Stimulated activated CD4-positive, alpha-beta T cell treated with anti-CD3 and anti-CD28 coated beads, Interleukin-1b, Interleukin-23, amount 100 ng/mL, for 1 hour (primary cell): ENCODE data around the gene ZNF835.
"Not testable (repeated sequence)": the region's sequence is repeated elsewhere in the genome, so short reads cannot be mapped to it uniquely, and the experiment has no call there.

ENCODE experiments used
- DNase-seq, 2 donors: peaks; one replicate each; pipeline ENCODE4 v3.0.0-alpha.2; 2020; ENCODE audit warnings: low read depth in 2 of 2

Gene ZNF835

DNA sequence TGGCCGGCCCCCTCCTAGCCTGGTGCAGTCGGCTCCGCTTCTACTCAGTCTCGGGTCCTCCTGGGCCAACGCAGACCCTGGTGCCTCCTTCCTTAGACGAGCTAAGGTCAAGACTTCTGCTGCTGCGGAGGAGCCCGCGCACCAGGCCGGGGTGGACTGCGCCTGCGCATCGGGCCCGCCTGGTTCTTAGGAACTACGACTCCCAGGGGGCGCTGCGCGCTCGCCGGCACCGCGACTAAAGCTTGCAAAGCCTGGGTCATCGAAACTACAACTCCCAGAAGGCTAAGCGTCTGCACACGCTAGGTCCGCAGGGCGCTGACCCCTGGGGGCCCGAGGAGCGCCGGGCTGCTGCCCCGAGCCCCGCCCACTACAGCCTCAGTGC, at the start of gene ZNF835:
TSS of gene ZNF835 (minus strand) at position 145 of the 382 bp plus-strand sequence. CDS start 6,559 bp downstream, outside the sequence.
- peak; percentile 39 to 74 for DNase-seq

GRCh38 chr19:56720281-56720680, 48.7 kb upstream of the ZNF835 start:
- DNase-seq: no peak

DNA sequence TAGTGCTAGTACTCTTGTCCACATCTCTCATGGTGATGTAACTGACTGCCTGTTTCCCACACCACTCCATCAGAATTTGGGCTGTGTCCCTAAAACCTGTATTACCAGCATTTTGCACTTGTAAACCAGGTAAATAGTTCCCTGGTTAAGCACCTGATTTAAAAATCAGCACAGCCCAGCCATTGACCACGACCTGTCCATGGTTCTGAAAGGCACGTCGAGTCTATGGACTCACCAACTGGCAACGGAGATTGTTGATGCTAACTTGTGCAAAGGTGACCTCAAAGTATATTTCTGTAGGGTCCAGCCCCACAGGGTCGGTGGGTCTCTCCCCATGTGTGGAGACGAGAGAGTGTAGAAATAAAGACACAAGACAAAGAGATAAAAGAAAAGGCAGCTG, 46.7 kb upstream of the ZNF835 start:
- DNase-seq: no peak

- no peak for DNase-seq
Measured at GRCh38 chr19:56712611-56713276, 41.2 kb upstream of the ZNF835 start.

DNA sequence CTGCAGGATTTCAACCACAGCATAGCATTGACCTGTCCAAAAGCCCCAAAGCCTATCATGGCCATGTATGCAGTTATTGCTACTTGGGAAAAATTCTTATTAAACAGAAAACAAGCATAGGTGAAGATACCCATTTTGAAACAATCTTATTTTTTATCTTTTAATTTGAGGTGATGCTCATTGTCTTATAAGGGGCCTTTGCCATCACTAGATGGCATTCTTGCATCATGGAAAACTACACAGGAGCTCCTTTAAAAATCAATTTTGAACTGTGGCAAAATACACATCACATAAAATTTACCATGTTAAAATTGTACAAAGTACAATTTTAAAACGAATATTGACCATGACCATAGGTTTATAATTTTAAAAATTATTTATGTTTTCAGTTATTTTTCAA, 38.9 kb upstream of the ZNF835 start:
- DNase-seq: no peak

DNA sequence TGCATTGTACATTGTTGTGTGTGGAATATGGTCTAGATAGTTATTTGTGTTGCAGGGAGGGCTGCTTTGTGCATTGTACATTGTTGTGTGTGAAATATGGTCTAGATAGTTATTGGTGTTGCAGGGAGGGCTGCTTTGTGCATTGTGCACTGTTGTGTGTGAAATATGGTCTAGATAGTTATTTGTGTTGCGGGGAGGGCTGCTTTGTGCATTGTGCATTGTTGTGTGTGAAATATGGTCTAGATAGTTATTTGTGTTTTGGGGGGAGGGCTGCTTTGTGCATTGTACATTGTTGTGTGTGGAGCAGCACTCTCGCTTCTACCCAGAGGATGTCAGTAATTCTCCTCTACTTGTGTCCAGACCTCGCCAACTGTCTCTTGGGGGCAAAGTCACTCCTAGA, 36.3 kb upstream of the ZNF835 start:
- no peak for DNase-seq

DNA sequence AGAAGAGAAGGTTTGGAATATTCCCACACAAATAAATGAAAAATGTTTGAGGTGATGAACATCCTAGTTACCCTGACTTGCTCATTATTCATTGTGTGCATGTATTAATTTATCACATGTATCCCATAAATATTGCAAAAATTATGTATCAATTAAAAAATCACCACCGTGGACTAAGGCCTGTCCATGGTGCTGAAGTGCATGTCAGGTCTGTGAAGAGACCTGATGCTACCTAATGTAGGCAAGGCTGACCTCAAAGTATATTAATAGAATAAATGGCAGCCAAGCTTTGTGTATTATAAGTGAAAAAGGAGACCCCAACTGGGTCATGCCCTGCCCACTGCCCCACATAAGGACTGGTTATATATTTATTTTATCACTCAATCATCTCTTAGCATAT, 34.4 kb upstream of the ZNF835 start:
- no peak for DNase-seq

GRCh38 chr19:56701895-56702294, 30.3 kb upstream of the ZNF835 start:
- no peak for DNase-seq

DNA sequence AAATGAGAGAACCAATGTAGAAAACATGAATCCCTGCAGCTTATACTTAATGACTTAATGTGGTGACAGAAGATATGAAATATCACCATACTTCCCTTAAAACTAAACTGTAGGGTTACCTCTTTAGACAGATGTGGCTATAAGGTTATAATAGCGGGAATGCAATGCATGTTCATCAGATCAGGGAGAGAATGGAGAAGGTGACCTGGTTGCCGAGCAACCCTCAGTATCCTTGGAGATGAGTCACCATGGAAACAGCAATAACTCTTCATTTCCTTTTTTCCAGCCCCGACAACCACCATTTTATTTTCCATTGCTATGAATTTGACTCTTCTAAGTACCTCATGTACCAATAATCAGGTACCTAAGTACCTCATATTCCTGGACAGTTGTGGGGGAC, 28.0 kb upstream of the ZNF835 start:
- DNase-seq: no peak

DNA sequence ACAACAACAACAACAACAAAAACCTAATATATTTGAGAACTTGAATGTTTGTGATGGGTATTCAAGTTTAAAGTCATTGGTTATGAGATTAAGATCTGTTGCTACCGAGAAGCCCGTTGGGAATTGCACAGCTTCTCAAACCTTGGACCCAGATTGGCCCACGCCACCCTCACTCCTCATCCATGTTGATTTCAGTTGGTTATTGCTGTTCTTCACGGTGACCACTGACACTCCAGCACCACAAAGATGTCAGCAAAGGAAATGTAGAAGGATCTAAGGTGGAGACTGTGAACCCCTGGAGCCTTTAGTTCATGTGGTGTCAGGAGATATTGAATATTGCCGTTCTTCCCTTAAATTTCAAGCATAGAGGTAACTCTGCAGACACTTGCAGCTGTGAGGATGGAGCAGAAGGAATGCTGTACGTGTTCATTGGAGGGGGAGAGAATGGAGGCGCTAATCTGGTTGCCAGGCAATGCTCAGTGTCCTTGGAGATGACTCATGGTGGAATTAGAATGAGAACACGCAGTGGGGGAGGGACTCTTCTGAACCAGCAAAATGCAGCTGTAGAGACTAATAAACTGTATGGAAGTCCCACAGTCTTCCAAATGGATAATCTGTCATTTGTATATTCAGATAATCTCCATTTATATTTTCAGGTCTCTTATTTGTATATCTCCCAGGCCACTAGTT, 20.8 kb upstream of the ZNF835 start:
- no peak for DNase-seq

DNA sequence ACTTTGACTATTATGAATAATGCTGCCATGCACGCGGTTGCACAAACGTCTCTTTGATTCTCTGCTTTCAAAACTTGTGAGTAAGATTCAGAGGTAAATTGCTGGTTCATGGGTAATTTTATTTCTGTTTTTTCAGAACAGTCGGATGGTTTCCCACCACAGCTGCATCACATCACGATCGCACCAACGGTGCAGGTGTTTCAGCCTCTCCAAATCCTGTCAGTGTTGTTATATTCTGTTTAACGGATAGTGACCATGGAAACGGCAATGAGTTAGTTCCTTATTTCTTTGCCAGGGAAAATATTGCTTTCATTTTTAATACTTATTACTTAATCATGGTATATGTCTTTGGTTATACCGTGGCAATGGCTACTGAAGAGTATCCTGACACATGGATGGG, 19.1 kb upstream of the ZNF835 start:
- no peak for DNase-seq

- DNase-seq: no peak
Measured at GRCh38 chr19:56689198-56689597, 17.6 kb upstream of the ZNF835 start.

- DNase-seq: no peak
Measured at GRCh38 chr19:56687031-56687430, 15.5 kb upstream of the ZNF835 start.

DNA sequence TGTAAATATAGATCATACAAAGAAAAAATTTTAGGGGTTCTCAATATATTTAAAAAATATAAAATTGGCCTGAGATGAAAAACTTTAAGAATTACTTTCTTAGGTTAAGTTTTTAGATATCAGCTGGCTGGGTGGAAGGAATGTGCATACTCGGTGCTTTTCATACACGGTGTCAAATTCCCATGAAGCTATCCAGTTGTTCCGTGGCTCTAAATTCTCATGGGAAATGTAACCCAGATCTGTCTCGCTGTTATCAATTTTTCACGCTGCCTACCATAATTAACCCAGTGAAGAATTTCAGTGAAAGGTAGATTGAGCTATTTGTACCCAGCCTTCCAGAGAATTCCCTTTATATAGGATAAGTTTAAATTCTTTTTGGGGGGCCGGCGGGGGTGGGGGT, 11.6 kb upstream of the ZNF835 start:
- DNase-seq: no peak

DNA sequence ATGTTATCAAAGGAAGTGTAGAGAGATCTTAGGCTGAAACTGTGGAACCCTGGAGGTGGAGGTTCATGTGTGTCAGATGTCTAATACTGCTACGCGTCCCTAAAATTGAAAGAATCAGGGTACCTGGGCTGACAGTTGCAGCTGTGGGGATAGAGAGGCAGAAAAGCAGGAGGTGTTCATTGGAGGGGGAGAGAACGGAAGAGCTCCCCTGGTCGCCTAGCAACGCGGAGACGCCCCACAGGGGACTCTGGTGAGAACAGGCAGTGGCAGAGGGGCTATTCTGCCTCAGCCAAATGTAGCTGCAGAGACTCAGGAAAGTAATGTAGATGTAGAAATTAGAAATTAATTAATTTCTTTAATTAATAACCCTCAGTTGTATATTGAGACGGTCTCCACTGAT, 10.1 kb upstream of the ZNF835 start:
- DNase-seq: no peak

- no peak for DNase-seq
Measured at GRCh38 chr19:56678205-56678604, 6.6 kb upstream of the ZNF835 start.

GRCh38 chr19:56672610-56673009, 1.1 kb upstream of the ZNF835 start:
- not testable (repeated sequence) for DNase-seq

- DNase-seq: no peak
Measured at GRCh38 chr19:56670961-56671612, 470 bp downstream of the ZNF835 start.

GRCh38 chr19:56670401-56670960, 1.1 kb downstream of the ZNF835 start:
- no peak for DNase-seq

DNA sequence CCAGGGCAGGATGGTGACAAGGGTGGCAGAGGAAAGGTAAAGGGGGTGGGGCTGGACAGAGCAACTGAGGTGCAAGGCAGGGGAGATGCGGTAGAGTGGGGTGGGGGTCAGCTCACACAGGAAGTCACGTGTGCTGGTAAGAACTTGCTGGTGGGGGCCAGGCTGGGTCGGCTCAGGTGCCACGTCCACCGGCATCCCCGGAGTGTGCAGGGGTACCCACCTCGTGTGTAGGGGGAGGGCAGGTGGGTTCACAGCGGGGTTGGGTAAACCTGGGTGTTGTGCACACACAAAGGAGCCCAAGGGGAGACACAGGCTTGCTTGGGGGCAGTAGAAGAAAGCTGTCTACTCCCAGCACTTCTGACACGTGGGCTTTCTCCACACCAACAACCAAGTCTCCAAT, 2.9 kb downstream of the ZNF835 start:
- no peak for DNase-seq

DNA sequence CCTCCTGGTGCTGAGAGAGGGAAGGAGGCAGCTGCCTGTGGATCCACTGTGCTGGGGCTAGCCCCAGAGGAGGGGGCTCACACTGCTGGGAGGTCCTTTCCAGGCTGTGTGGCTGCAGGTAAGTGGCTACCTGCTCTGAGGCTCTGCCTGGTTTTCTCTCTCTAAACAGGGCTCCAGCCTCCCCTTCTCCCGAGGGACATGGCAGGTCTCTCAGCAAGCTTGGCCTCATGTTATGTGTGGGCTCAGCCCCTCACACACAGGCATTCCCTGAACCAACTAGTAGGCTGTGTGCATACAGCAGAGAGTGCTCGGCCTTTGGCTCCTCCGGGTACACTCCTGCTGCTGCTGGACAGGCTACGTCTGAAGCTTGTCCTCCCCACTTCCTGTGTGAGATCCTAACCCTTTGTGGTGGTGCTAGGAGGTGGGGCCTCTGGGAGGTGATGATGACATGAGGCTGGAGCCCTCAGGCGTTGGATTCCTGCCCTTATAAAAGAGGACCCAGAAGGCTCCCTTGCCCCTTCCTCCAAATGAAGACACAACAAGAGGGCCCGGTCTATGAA, 4.2 kb downstream of the ZNF835 start:
- DNase-seq: no peak

DNA sequence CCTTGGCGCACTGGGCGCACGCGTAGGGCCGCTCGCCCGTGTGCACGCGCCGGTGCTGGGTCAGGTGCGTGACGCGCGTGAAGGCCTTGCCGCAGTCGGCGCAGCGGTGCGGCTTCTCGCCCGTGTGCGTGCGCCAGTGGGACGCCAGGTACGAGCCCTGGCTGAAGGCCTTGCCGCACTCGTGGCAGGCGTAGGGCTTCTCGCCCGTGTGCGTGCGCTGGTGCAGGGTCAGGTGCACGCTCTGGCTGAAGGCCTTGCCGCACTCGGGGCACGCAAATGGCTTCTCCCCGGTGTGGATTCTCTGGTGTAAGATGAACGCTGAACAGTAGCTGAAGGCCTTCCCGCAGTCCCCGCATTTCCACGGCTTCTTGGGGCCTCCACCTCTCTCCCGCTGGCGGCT, 7.0 kb downstream of the ZNF835 start:
- DNase-seq: no peak
